ENCODE measurements around the gene EPAS1. TPM values are rescaled to one million over a fixed set of nuclear protein-coding genes. Genes with fewer than 3 reads are reported as not detected.

Gene EPAS1
- total RNA-seq, 2 experiments from 2014 or later = 4.2 to 5.4 TPM

GRCh38 chr2:46376586-46376985 lies 79.4 kb downstream of the EPAS1 start:
- no peaks in the 10 kb centered on the region for H3K36me3 ChIP-seq (ENCODE audit: insufficient read depth, low read length)
- H3K4me1 Mint-ChIP-seq (ENCODE audit: low read depth) = no peaks in the 10 kb centered on the region
- no peak for TF ChIP-seq CTCF (IDR thresholded peaks at IDR 0.05)
- no peaks in the 10 kb centered on the region for H3K27me3 Mint-ChIP-seq
- CTCF ChIA-PET = interaction anchor here (1.5 kb wide), 1 partner anchor 11 kb away, joined by 4 read pairs; no protein-coding TSS in a partner anchor
- H3K4me3 Mint-ChIP-seq = no peak overlapping the region
- H3K9me3 Mint-ChIP-seq = no peaks in the 10 kb centered on the region
- H3K36me3 Mint-ChIP-seq (ENCODE audit: low read depth) = no peaks in the 10 kb centered on the region
- H3K9me3 ChIP-seq (ENCODE audit: control insufficient read depth in 1 of 2, insufficient read depth in 1 of 2, low read length in 2 of 2) = no peaks in the 10 kb centered on the region
- H3K4me3 ChIP-seq (ENCODE audit: low read length) = no peak overlapping the region
- no peak for ATAC-seq (ENCODE audit: poor library complexity)
- H3K27me3 ChIP-seq (ENCODE audit: control insufficient read depth in 1 of 2, insufficient read depth in 2 of 2, low read length in 2 of 2) = no peaks in the 10 kb centered on the region
- POLR2A ChIA-PET = no interaction called here
- H3K4me1 ChIP-seq (ENCODE audit: insufficient read depth, low read length) = no peaks in the 10 kb centered on the region
- no peak overlapping the region for H3K27ac Mint-ChIP-seq
- intact Hi-C loops (cut with DNase I, micrococcal nuclease) = no loop called here
- no peak overlapping the region for H3K27ac ChIP-seq (ENCODE audit: low read depth in 1 of 2, low read length in 2 of 2)
- DNase-seq = no peak

GRCh38 chr2:46377101-46377581 lies 79.9 kb downstream of the EPAS1 start:
- CTCF ChIA-PET = no interaction called here
- POLR2A ChIA-PET = no interaction called here

GRCh38 chr2:46377666-46378560 lies 80.7 kb downstream of the EPAS1 start:
- Mint-ChIP-seq H3K27ac (no peak overlapping the region), H3K36me3 (ENCODE audit: low read depth) (no peaks in the 10 kb centered on the region), H3K9me3 (no peaks in the 10 kb centered on the region), H3K4me1 (ENCODE audit: low read depth) (no peaks in the 10 kb centered on the region), H3K27me3 (no peaks in the 10 kb centered on the region), H3K4me3 (no peak overlapping the region)
- ChIA-PET POLR2A (no interaction called here), CTCF (no interaction called here)
- ATAC-seq (ENCODE audit: poor library complexity) (no peak), DNase-seq (no peak)
- Histone ChIP-seq H3K27ac (ENCODE audit: low read depth in 1 of 2, low read length in 2 of 2) (no peak overlapping the region), H3K4me1 (ENCODE audit: insufficient read depth, low read length) (no peaks in the 10 kb centered on the region), H3K4me3 (ENCODE audit: low read length) (no peak overlapping the region), H3K9me3 (ENCODE audit: control insufficient read depth in 1 of 2, insufficient read depth in 1 of 2, low read length in 2 of 2) (no peaks in the 10 kb centered on the region), H3K36me3 (ENCODE audit: insufficient read depth, low read length) (no peaks in the 10 kb centered on the region), H3K27me3 (ENCODE audit: control insufficient read depth in 1 of 2, insufficient read depth in 2 of 2, low read length in 2 of 2) (no peaks in the 10 kb centered on the region)
- intact Hi-C loops (cut with DNase I, micrococcal nuclease) = no loop called here
- TF ChIP-seq CTCF (IDR thresholded peaks at IDR 0.05) = no peak

More at GRCh38 chr2:46377101-46377581, 79.9 kb downstream of the EPAS1 start:
- H3K4me1 Mint-ChIP-seq (ENCODE audit: low read depth) = no peaks in the 10 kb centered on the region
- H3K4me3 Mint-ChIP-seq = no peak overlapping the region
- H3K36me3 ChIP-seq (ENCODE audit: insufficient read depth, low read length) = no peaks in the 10 kb centered on the region
- no peak overlapping the region for H3K27ac Mint-ChIP-seq
- no peaks in the 10 kb centered on the region for H3K36me3 Mint-ChIP-seq (ENCODE audit: low read depth)
- H3K4me3 ChIP-seq (ENCODE audit: low read length) = no peak overlapping the region
- H3K9me3 ChIP-seq (ENCODE audit: control insufficient read depth in 1 of 2, insufficient read depth in 1 of 2, low read length in 2 of 2) = no peaks in the 10 kb centered on the region
- no peaks in the 10 kb centered on the region for H3K4me1 ChIP-seq (ENCODE audit: insufficient read depth, low read length)
- no peak for TF ChIP-seq CTCF (IDR thresholded peaks at IDR 0.05)
- ATAC-seq (ENCODE audit: poor library complexity) (no peak), DNase-seq (no peak)
- no peak overlapping the region for H3K27ac ChIP-seq (ENCODE audit: low read depth in 1 of 2, low read length in 2 of 2)
- no peaks in the 10 kb centered on the region for H3K27me3 Mint-ChIP-seq
- intact Hi-C loops (cut with DNase I, micrococcal nuclease) = no loop called here
- no peaks in the 10 kb centered on the region for H3K27me3 ChIP-seq (ENCODE audit: control insufficient read depth in 1 of 2, insufficient read depth in 2 of 2, low read length in 2 of 2)
- no peaks in the 10 kb centered on the region for H3K9me3 Mint-ChIP-seq

All from CD4-positive, alpha-beta T cell (primary cell).